Loucy (cell line): ENCODE measurements around the gene CCL18.
"Not testable (repeated sequence)": the region's sequence is repeated elsewhere in the genome, so short reads cannot be mapped to it uniquely, and the experiment has no call there.

ENCODE experiments used
- H2AFZ ChIP-seq: fragments of 200-600 bp; sonication (generic); 2 replicates; pipeline ENCODE4 v1.6.0; 2016; ENCODE audit warnings: antibody characterized with exemption, mild to moderate bottlenecking, low read length, moderate library complexity
- H3F3A ChIP-seq: fragments of 200-600 bp; 2 replicates; pipeline ENCODE4 v1.6.0; 2016; ENCODE audit warnings: antibody characterized with exemption, low read depth, mild to moderate bottlenecking
- H3K27me3 ChIP-seq: fragments of 200-600 bp; sonication (generic); 2 replicates; pipeline ENCODE4 v1.6.1; 2014; ENCODE audit warnings: low read length, mild to moderate bottlenecking; ENCODE audit not compliant: insufficient read depth, poor library complexity, severe bottlenecking
- H3K36me3 ChIP-seq: fragments of 200-600 bp; sonication (generic); 2 replicates; pipeline ENCODE4 v1.6.1; 2016; ENCODE audit warnings: low read length; ENCODE audit not compliant: insufficient read depth
- H3K4me1 ChIP-seq: fragments of 200-600 bp; sonication (generic); 2 replicates; pipeline ENCODE4 v1.5.1; 2014; ENCODE audit warnings: low read length, mild to moderate bottlenecking; ENCODE audit not compliant: insufficient read depth, poor library complexity, severe bottlenecking
- H3K4me2 ChIP-seq: fragments of 200-600 bp; sonication (generic); 2 replicates; pipeline ENCODE4 v1.6.0; 2014; ENCODE audit warnings: antibody characterized with exemption, low read length, low read depth, mild to moderate bottlenecking; ENCODE audit not compliant: poor library complexity, severe bottlenecking
- H3K4me3 ChIP-seq: fragments of 200-600 bp; sonication (generic); 2 replicates; pipeline ENCODE4 v1.5.1; 2014; ENCODE audit warnings: low read length, mild to moderate bottlenecking, mixed read lengths; ENCODE audit not compliant: poor library complexity, severe bottlenecking
- H3K79me2 ChIP-seq: fragments of 200-600 bp; sonication (generic); 2 replicates; pipeline ENCODE4 v1.6.1; 2014; ENCODE audit warnings: low read length; ENCODE audit not compliant: insufficient read depth
- H3K9ac ChIP-seq: fragments of 200-600 bp; sonication (generic); 2 replicates; pipeline ENCODE4 v1.6.0; 2014; ENCODE audit warnings: mild to moderate bottlenecking, low read depth, low read length, moderate library complexity; ENCODE audit not compliant: poor library complexity, severe bottlenecking
- H3K9me2 ChIP-seq: fragments of 200-600 bp; sonication (generic); replicated peaks from 2 replicates; pipeline ENCODE4 v1.6.1; 2016; ENCODE audit warnings: low read depth, low read length, mixed read lengths
- H3K9me3 ChIP-seq: fragments of 200-600 bp; sonication (generic); 2 replicates; pipeline ENCODE4 v1.6.1; 2014; ENCODE audit warnings: mild to moderate bottlenecking, antibody characterized with exemption, low read length, low read depth; ENCODE audit not compliant: insufficient read depth
- H4K20me1 ChIP-seq: fragments of 200-600 bp; sonication (generic); 2 replicates; pipeline ENCODE4 v1.6.0; 2014; ENCODE audit warnings: antibody characterized with exemption, low read length, mild to moderate bottlenecking; ENCODE audit not compliant: insufficient read depth, poor library complexity, severe bottlenecking
- CTCF ChIP-seq: fragments of 200-600 bp; sonication (generic); conservative IDR thresholded peaks from 2 replicates; pipeline ENCODE4 v1.5.1; 2014; ENCODE audit warnings: mild to moderate bottlenecking, antibody characterized with exemption, low read length
- EZH2phosphoT487 ChIP-seq: fragments of 200-600 bp; IDR thresholded peaks from 2 replicates; pipeline ENCODE4 v1.6.1; 2018; ENCODE audit warnings: antibody characterized with exemption, mild to moderate bottlenecking, moderate library complexity, borderline replicate concordance

Gene CCL18

GRCh38 chr17:36072431-36073121, 8.5 kb downstream of the CCL18 start:
- no peaks in the 10 kb centered on the region for H4K20me1 ChIP-seq
- H3F3A ChIP-seq, result no peaks in the 10 kb centered on the region
- TF ChIP-seq EZH2phosphoT487 (no peak), CTCF (peak; percentile 92)
- H3K27me3 ChIP-seq, result peaks cover 1% of the 10 kb centered on the region
- no peaks in the 10 kb centered on the region for H3K79me2 ChIP-seq
- H3K9ac ChIP-seq, result no peak overlapping the region
- H3K4me3 ChIP-seq, result no peak overlapping the region
- peak overlapping the region; percentile 22; the same call in 1 of the 2 replicates for H2AFZ ChIP-seq
- H3K9me2 ChIP-seq, result no peaks in the 10 kb centered on the region
- H3K36me3 ChIP-seq, result no peaks in the 10 kb centered on the region
- no peaks in the 10 kb centered on the region for H3K4me1 ChIP-seq
- no peak overlapping the region for H3K4me2 ChIP-seq
- no peaks in the 10 kb centered on the region for H3K9me3 ChIP-seq

- Histone ChIP-seq H3K4me1 (no peaks in the 10 kb centered on the region), H3K36me3 (no peaks in the 10 kb centered on the region), H3K9me2 (no peaks in the 10 kb centered on the region), H2AFZ (no peak overlapping the region), H4K20me1 (no peaks in the 10 kb centered on the region), H3K4me2 (no peak overlapping the region), H3F3A (no peaks in the 10 kb centered on the region), H3K4me3 (no peak overlapping the region), H3K9ac (no peak overlapping the region), H3K79me2 (no peaks in the 10 kb centered on the region), H3K27me3 (peaks cover 13% of the 10 kb centered on the region), H3K9me3 (no peaks in the 10 kb centered on the region)
- TF ChIP-seq EZH2phosphoT487 (no peak), CTCF (no peak)
Measured at GRCh38 chr17:36074365-36074764, 10.3 kb downstream of the CCL18 start.

GRCh38 chr17:36081681-36082471, 17.8 kb downstream of the CCL18 start:
- not testable (repeated sequence) for H4K20me1 ChIP-seq, H3K4me1 ChIP-seq, H3K36me3 ChIP-seq, H3K4me3 ChIP-seq, H3K9me3 ChIP-seq, H3K9ac ChIP-seq, H3K79me2 ChIP-seq, H3F3A ChIP-seq, H3K9me2 ChIP-seq
- H3K27me3 ChIP-seq, result peaks cover 30% of the 10 kb centered on the region
- peak overlapping the region; percentile 67 for H2AFZ ChIP-seq
- H3K4me2 ChIP-seq, result peak overlapping the region; percentile 39

GRCh38 chr17:36082482-36083120, 18.5 kb downstream of the CCL18 start:
- not testable (repeated sequence) for H3K79me2 ChIP-seq, H4K20me1 ChIP-seq, H3K9ac ChIP-seq, H3K36me3 ChIP-seq, H3F3A ChIP-seq, H3K4me1 ChIP-seq, H3K9me2 ChIP-seq, H3K9me3 ChIP-seq
- peak overlapping the region; percentile 67 for H2AFZ ChIP-seq
- H3K4me3 ChIP-seq, result peak overlapping the region; percentile 46
- H3K4me2 ChIP-seq, result peak overlapping the region; percentile 39
- peaks cover 28% of the 10 kb centered on the region for H3K27me3 ChIP-seq

- not testable (repeated sequence) for H3K9me3 ChIP-seq, H3K36me3 ChIP-seq, H3K9ac ChIP-seq, H3K79me2 ChIP-seq, H3F3A ChIP-seq, H3K9me2 ChIP-seq, H3K4me2 ChIP-seq, H2AFZ ChIP-seq, H3K4me1 ChIP-seq, H4K20me1 ChIP-seq, H3K4me3 ChIP-seq
- H3K27me3 ChIP-seq, result peaks cover 23% of the 10 kb centered on the region
Measured at GRCh38 chr17:36083691-36084090, 19.6 kb downstream of the CCL18 start.
